HepG2 (cell line): ENCODE data around the gene ASTN2. TPM values are rescaled to one million over a fixed set of nuclear protein-coding genes. Genes with fewer than 3 reads are reported as not detected.

Source experiments
- ATAC-seq: fragments of 200-7000 bp; cut with Tn5 transposase; 3 replicates; pipeline ENCODE4 v1.9.1; 2020; ENCODE audit warnings: mild to moderate bottlenecking, moderate library complexity
- BruUV-seq: library from RNA; stranded (reverse); fragments of 400-500 nt; replicated peaks from 2 replicates; lab custom pipeline; 2021; lab: Mats Ljungman, UMichigan
- CTCF ChIA-PET: fragments of 300-600 bp; formaldehyde crosslinking; extraction: SDS; loops from one replicate; lab custom pipeline; 2021; ENCODE audit warnings: low total read pairs, inconsistent platforms, low intra/inter-chr PET ratio; lab: Yijun Ruan, JAX
- POLR2A ChIA-PET: fragments of 350-600 bp; sonication (Branson Sonifier 250); formaldehyde crosslinking; loops from one replicate; lab custom pipeline; 2020; ENCODE audit warnings: antibody characterized with exemption, inconsistent platforms; lab: Yijun Ruan, JAX
- DNase-seq: peaks from one replicate; pipeline ENCODE4 v3.0.0-alpha.2; 2015; ENCODE audit warnings: low spot score
- FAIRE-seq: peaks from 3 replicates; lab custom pipeline; 2011; peaks lifted over from hg19 to GRCh38; lab: Jason Lieb, UNC
- H2AFZ ChIP-seq: one replicate; pipeline ENCODE4 v1.6.1; 2011; ENCODE audit warnings: low read length, inconsistent platforms
- H3K27ac ChIP-seq: fragments of 300-600 bp; 3 replicates; pipeline ENCODE4 v1.8.0; 2011; ENCODE audit warnings: mixed run types, mild to moderate bottlenecking, mixed read lengths, low read length, inconsistent platforms; ENCODE audit not compliant: insufficient read depth; ENCODE audit errors: extremely low read length
- H3K27me3 ChIP-seq, 2 experiments: fragments of 200-600 bp in 1 of 2; 2 replicates in 1 of 2; 3 replicates in 1 of 2; pipeline versions ENCODE4 v1.6.0 to v1.8.0; 2011; ENCODE audit warnings: low read length in 2 of 2, mild to moderate bottlenecking in 2 of 2, moderate library complexity in 2 of 2, inconsistent platforms in 1 of 2; ENCODE audit not compliant: insufficient read depth in 2 of 2, control insufficient read depth in 1 of 2
- H3K36me3 ChIP-seq, 2 experiments: fragments of 200-600 bp in 1 of 2; replicated peaks in 1 of 2; 2 replicates in 1 of 2; 3 replicates in 1 of 2; pipeline versions ENCODE4 v1.5.1 to v1.8.0; 2011; ENCODE audit warnings: low read length in 2 of 2, inconsistent platforms in 1 of 2; ENCODE audit not compliant: insufficient read depth in 2 of 2, control insufficient read depth in 1 of 2
- H3K4me1 ChIP-seq: 2 replicates; pipeline ENCODE4 v1.5.1; 2012; ENCODE audit warnings: low read length, inconsistent platforms; ENCODE audit not compliant: insufficient read depth
- H3K4me2 ChIP-seq: 2 replicates; pipeline ENCODE4 v1.6.0; 2011; ENCODE audit warnings: low read depth, low read length, inconsistent platforms
- H3K4me3 ChIP-seq, 3 experiments: fragments of 200-600 bp in 1 of 3; sonication (generic), shearing (Covaris generic) in 1 of 3; replicated peaks in 1 of 3; 2 replicates each; pipeline ENCODE4 v1.5.1; 2011 to 2016; ENCODE audit warnings: low read length in 3 of 3, inconsistent platforms in 2 of 3, low read depth in 2 of 3, mild to moderate bottlenecking in 2 of 3, control low read depth in 1 of 3, mixed read lengths in 1 of 3; ENCODE audit not compliant: insufficient read depth in 1 of 3
- H3K79me2 ChIP-seq: one replicate; pipeline ENCODE4 v1.6.1; 2011; ENCODE audit warnings: low read length, inconsistent platforms; ENCODE audit not compliant: insufficient read depth
- H3K9ac ChIP-seq: 2 replicates; pipeline ENCODE4 v1.6.0; 2011; ENCODE audit warnings: mild to moderate bottlenecking, low read depth, low read length, inconsistent platforms; ENCODE audit not compliant: insufficient read depth
- H3K9me3 ChIP-seq: 2 replicates; pipeline ENCODE4 v1.5.1; 2012; ENCODE audit warnings: mild to moderate bottlenecking, low read length
- H4K20me1 ChIP-seq: 2 replicates; pipeline ENCODE4 v1.6.0; 2011; ENCODE audit warnings: inconsistent platforms, mild to moderate bottlenecking, low read length, moderate library complexity; ENCODE audit not compliant: insufficient read depth
- BHLHE40 ChIP-seq: IDR thresholded peaks from 2 replicates; pipeline ENCODE4 v1.6.1; 2011; ENCODE audit warnings: low read length, improper control_type of control experiment
- FOXC1 ChIP-seq: sonication (generic); formaldehyde crosslinking; IDR thresholded peaks from 2 replicates; pipeline ENCODE4 v1.8.0; 2022; ENCODE audit warnings: mild to moderate bottlenecking, missing genetic modification reagents, borderline replicate concordance
- HNF4A ChIP-seq: sonication (generic); formaldehyde crosslinking; IDR thresholded peaks from 2 replicates; pipeline ENCODE4 v1.4.0; 2020; ENCODE audit warnings: missing genetic modification reagents
- KDM4B ChIP-seq: sonication (generic); formaldehyde crosslinking; IDR thresholded peaks from 2 replicates; pipeline ENCODE4 v1.4.0; 2020; ENCODE audit warnings: missing genetic modification reagents
- MXD4 ChIP-seq: IDR thresholded peaks from 2 replicates; pipeline ENCODE4 v1.6.1; 2016; ENCODE audit warnings: mild to moderate bottlenecking, missing biosample characterization, missing genetic modification reagents
- ONECUT2 ChIP-seq: sonication (generic); formaldehyde crosslinking; IDR thresholded peaks from 2 replicates; pipeline ENCODE4 v1.4.0; 2020; ENCODE audit warnings: missing genetic modification reagents
- REPIN1 ChIP-seq: sonication (generic); formaldehyde crosslinking; IDR thresholded peaks from 2 replicates; pipeline ENCODE4 v1.8.0; 2022; ENCODE audit warnings: missing genetic modification reagents, low read depth, mild to moderate bottlenecking, borderline replicate concordance
- RFX5 ChIP-seq: IDR thresholded peaks from 2 replicates; pipeline ENCODE4 v1.6.1; 2011; ENCODE audit warnings: low read depth, low read length, improper control_type of control experiment
- SIN3A ChIP-seq: IDR thresholded peaks from 2 replicates; pipeline ENCODE4 v1.6.1; 2011; ENCODE audit warnings: low read depth, mild to moderate bottlenecking, control low read depth, low read length, borderline replicate concordance
- SP140L ChIP-seq: sonication (generic); formaldehyde crosslinking; IDR thresholded peaks from 2 replicates; pipeline ENCODE4 v1.4.0; 2020; ENCODE audit warnings: missing genetic modification reagents, borderline replicate concordance
- ZFP36L2 ChIP-seq: sonication (generic); formaldehyde crosslinking; IDR thresholded peaks from 2 replicates; pipeline ENCODE4 v1.4.0; 2020; ENCODE audit warnings: missing genetic modification reagents
- ZFX ChIP-seq: sonication (generic); formaldehyde crosslinking; IDR thresholded peaks from 2 replicates; pipeline ENCODE4 v1.4.0; 2020; ENCODE audit warnings: mild to moderate bottlenecking, low read depth, missing genetic modification reagents, moderate library complexity
- ZNF546 ChIP-seq: sonication (generic); formaldehyde crosslinking; conservative IDR thresholded peaks from 2 replicates; pipeline ENCODE4 v1.8.1; 2023; ENCODE audit warnings: mild to moderate bottlenecking, missing genetic modification reagents
- WGBS: methylation state at CpG from one replicate; pipeline ENCODE4 v1.1.6; 2017; ENCODE audit warnings: low lambda C conversion rate; 5-methylcytosine and 5-hydroxymethylcytosine counted together
- in situ Hi-C: cut with HindIII; loops from 2 replicates; pipeline ENCODE4 v1.10.0; 2017; ENCODE audit warnings: low pct_unique_long_range_greater_than_20kb; ENCODE audit not compliant: extremely low pct_ligation_motif_present
- intact Hi-C: fragments of 100-400 bp; cut with micrococcal nuclease; formaldehyde crosslinking; loops from one replicate; pipeline ENCODE4 v1.10.0; 2022; ENCODE audit not compliant: unreplicated experiment
- polyA plus RNA-seq, 8 experiments: library from polyadenylated mRNA; depleted of rRNA in 3 of 8; stranded (reverse) in 7 of 8; unstranded in 1 of 8; fragments of >200 nt; fragmentation: Illumina TruSeq in 4 of 8; extraction: Trizol in 4 of 8; gene quantifications; 2 replicates each; pipeline versions ENCODE4 v1.2.1 to v1.2.3, GENCODE V29; 2011 to 2016; ENCODE audit warnings: low read depth in 4 of 8, missing spikeins in 1 of 8, mixed read lengths in 1 of 8; ENCODE audit not compliant: insufficient read depth in 1 of 8
- total RNA-seq, 5 experiments: library from RNA; depleted of rRNA; stranded (reverse); fragments of >200 nt; fragmentation: Illumina TruSeq; extraction: Trizol; gene quantifications; 2 replicates each; pipeline ENCODE4 v1.2.3, GENCODE V29; 2016; ENCODE audit warnings: low read depth in 1 of 5
- TF ChIP-seq, protein P1 (sequence below): sonication (generic); formaldehyde crosslinking; IDR thresholded peaks from 2 replicates; pipeline ENCODE4 v1.4.0; 2020; ENCODE audit warnings: low read depth, missing genetic modification reagents
- TF ChIP-seq, protein P2 (sequence below): sonication (generic); formaldehyde crosslinking; IDR thresholded peaks from 2 replicates; pipeline ENCODE4 v1.5.1; 2020; ENCODE audit warnings: missing genetic modification reagents, mild to moderate bottlenecking, borderline replicate concordance

ASTN2 gene
- total and polyA plus RNA-seq, 2 of the 13 experiments (the other 11 are each of a cell fraction or from before 2014, with no cell fraction given) = 5.2 to 13.5 TPM

DNA sequence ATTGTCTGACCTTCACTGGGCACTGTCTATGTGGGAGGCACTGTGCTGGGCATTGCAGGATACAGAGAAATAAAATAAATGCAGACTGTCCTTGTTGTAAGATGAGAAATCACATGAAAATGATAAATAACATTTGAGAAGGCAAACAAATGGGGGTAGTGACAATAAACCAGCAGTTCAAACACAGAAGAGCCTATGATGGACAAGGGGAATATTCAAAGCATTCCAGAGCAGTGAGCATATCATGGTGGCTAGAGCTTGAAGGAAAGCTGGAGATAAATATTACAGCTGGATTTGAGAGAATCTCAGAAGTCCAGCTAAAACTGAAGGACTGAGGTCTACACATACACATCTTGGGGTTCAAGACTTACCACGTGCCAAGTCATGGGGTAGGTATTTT lies 209.9 kb downstream of the ASTN2 start:
- peaks cover 19% of the 10 kb centered on the region for H3K9me3 ChIP-seq
- no peaks in the 10 kb centered on the region for H3K79me2 ChIP-seq
- ChIA-PET POLR2A (no interaction called here), CTCF (no interaction called here)
- ATAC-seq (no peak), DNase-seq (no peak), FAIRE-seq (no peak)
- H2AFZ ChIP-seq = no peak overlapping the region
- H3K36me3 ChIP-seq = no peaks in the 10 kb centered on the region
- H3K4me2 ChIP-seq = no peak overlapping the region
- no TSS peak for BruUV-seq
- H4K20me1 ChIP-seq = no peaks in the 10 kb centered on the region
- H3K9ac ChIP-seq = no peak overlapping the region
- no peaks in the 10 kb centered on the region for H3K4me1 ChIP-seq
- intact Hi-C loops (no loop called here), in situ Hi-C loops (no loop called here)
- H3K4me3 ChIP-seq = no peak overlapping the region
- TF ChIP-seq FOXC1 = no peak
- TF ChIP-seq REPIN1 = no peak
- TF ChIP-seq SIN3A = no peak
- no peak for TF ChIP-seq ZNF546 (CRISPR knock-in tag)
- TF ChIP-seq SP140L (CRISPR knock-in tag) = no peak
- no peak for TF ChIP-seq ONECUT2 (CRISPR knock-in tag)
- no peak overlapping the region for H3K27ac ChIP-seq
- WGBS = 0% methylated on average over 1 of the region's 1 CpG
- H3K27me3 ChIP-seq = no peaks in the 10 kb centered on the region

DNA sequence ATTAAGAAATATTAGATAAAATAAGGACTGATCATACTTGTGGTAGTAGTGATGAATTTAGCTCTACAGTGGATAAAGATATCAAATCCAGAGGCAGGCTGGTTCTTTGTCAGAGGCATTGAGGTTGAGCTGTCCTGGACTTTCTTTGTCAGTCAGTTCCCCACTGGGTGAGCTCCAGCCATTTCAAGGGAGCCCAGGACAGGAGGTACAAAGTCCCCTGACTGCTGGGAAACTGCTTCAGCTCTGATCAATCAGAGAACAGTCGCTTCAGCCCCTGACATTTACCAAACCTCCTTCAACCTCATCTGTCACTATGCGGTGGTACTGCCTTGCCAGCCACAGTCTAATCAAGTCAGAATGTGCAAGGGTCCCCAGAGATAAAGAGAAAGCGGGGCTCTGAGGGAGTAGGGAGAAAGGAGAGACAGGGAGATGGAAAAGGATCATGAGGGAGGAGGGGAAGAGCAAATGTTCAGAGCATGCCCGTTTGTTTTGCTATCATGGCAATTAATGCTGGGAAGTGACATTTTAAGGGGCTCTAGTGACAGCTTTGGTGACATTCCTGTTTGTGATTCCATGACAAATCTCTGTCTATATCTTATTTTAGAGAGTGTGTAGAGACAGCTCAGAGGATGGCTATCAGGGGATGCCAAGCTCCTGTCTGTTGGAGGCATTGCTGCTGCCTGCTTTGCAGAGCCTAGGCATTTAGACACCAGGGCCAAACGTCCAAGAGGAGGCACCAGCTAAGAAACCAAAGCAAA lies 223.2 kb downstream of the ASTN2 start:
- ATAC-seq = peak; percentile 91
- Histone ChIP-seq H3K9ac (no peak overlapping the region), H3K79me2 (no peaks in the 10 kb centered on the region), H3K27ac (no peak overlapping the region), H2AFZ (no peak overlapping the region), H4K20me1 (no peaks in the 10 kb centered on the region), H3K9me3 (no peaks in the 10 kb centered on the region; the same call in 1 of the 2 replicates), H3K4me3 (no peak overlapping the region), H3K36me3 (no peaks in the 10 kb centered on the region), H3K27me3 (no peaks in the 10 kb centered on the region), H3K4me2 (no peak overlapping the region), H3K4me1 (no peaks in the 10 kb centered on the region)
- ChIA-PET POLR2A (no interaction called here), CTCF (no interaction called here)
- peak; percentile 3 for DNase-seq
- FAIRE-seq = no peak
- in situ Hi-C loops = no loop called here
- intact Hi-C loops = no loop called here
- WGBS = 5% methylated on average over 5 of the region's 5 CpGs
- no TSS peak for BruUV-seq
- TF ChIP-seq RFX5 (peak; percentile 64), HNF4A (CRISPR knock-in tag) (peak; percentile 18; the same call in 1 of the 2 replicates), KDM4B (no peak), ZFP36L2 (CRISPR knock-in tag) (no peak), BHLHE40 (no peak), ZFX (CRISPR knock-in tag) (no peak), MXD4 (CRISPR knock-in tag) (no peak)
- TF ChIP-seq, protein P1, sequence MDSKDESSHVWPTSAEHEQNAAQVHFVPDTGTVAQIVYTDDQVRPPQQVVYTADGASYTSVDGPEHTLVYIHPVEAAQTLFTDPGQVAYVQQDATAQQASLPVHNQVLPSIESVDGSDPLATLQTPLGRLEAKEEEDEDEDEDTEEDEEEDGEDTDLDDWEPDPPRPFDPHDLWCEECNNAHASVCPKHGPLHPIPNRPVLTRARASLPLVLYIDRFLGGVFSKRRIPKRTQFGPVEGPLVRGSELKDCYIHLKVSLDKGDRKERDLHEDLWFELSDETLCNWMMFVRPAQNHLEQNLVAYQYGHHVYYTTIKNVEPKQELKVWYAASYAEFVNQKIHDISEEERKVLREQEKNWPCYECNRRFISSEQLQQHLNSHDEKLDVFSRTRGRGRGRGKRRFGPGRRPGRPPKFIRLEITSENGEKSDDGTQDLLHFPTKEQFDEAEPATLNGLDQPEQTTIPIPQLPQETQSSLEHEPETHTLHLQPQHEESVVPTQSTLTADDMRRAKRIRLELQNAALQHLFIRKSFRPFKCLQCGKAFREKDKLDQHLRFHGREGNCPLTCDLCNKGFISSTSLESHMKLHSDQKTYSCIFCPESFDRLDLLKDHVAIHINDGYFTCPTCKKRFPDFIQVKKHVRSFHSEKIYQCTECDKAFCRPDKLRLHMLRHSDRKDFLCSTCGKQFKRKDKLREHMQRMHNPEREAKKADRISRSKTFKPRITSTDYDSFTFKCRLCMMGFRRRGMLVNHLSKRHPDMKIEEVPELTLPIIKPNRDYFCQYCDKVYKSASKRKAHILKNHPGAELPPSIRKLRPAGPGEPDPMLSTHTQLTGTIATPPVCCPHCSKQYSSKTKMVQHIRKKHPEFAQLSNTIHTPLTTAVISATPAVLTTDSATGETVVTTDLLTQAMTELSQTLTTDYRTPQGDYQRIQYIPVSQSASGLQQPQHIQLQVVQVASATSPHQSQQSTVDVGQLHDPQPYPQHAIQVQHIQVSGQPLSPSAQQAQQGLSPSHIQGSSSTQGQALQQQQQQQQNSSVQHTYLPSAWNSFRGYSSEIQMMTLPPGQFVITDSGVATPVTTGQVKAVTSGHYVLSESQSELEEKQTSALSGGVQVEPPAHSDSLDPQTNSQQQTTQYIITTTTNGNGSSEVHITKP (CRISPR knock-in tag) = no peak
- TF ChIP-seq, protein P2, sequence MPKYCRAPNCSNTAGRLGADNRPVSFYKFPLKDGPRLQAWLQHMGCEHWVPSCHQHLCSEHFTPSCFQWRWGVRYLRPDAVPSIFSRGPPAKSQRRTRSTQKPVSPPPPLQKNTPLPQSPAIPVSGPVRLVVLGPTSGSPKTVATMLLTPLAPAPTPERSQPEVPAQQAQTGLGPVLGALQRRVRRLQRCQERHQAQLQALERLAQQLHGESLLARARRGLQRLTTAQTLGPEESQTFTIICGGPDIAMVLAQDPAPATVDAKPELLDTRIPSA (CRISPR knock-in tag) = no peak
